HG02885 (cell line): ENCODE measurements around the gene PPP4C.
"Not testable (repeated sequence)": the region's sequence is repeated elsewhere in the genome, so short reads cannot be mapped to it uniquely, and the experiment has no call there.

Experiments used
- ATAC-seq: cut with Tn5 transposase; IDR thresholded peaks from one replicate; pipeline ENCODE4 v1.9.1; 2021; ENCODE audit warnings: mild to moderate bottlenecking; ENCODE audit not compliant: unreplicated experiment, poor library complexity

PPP4C gene

DNA sequence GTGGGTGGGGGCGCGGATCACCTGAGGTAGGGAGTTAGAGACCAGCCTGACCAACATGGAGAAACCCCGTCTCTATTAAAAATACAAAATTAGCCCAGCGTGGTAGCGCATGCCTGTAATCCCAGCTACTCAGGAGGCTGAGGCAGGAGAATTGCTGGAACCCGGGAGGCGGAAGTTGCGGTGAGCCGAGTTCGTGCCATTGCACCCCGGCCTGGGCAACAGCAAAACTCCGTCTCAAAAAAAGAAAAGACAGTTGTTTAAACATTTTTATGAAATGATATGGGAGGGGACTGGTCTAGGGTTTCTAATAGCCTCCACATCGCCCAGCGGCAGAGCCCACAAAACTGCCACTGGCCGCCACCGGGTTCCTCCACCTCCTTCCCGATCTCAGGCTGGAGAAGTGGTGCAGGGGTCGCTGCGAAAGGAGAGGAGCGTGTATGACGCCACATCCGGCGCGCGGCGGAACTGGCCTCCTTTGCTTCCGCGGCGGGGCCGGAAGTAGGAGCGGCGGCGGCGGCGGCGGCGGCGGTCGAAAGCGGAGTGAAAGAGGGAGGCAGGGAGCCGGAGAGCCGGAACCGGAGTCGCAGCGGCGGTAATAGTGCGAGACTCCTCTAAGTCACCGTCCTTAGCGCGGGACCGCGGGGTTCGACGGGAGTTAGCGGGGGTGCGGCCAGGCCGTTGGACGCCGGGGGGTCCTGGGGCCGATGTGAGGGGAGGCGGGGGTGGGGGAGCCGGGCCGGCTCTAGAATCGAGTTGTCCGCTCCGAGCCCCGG lies at the start of gene PPP4C:
Gene PPP4C, plus strand, starts transcription at position 492 of the 773 bp plus-strand sequence. CDS start 384 bp downstream, outside the sequence.
- ATAC-seq, result peak; percentile 83

DNA sequence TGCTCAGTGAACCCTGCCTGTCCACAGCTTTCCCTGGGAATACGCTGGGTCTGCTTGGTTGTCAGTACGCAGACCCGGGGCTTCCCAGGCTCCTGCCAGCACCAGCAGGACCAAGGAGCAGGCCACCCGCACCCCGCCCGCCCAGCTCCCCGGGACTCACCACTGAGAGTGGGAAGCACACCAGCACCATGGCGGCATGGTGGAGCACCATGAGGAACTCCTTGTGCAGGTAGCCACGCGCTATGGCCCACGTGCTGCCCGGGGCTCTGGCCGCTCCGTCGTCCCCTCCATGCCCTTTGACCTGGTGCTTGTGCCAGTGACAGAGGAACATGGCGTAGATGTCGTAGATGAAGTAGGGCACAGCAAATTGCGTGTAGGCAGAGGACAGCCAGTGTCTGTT lies 49.3 kb upstream of the PPP4C start:
- no peak for ATAC-seq

- no peak for ATAC-seq
Measured at GRCh38 chr16:30027588-30028437, 48.0 kb upstream of the PPP4C start.

- no peak for ATAC-seq
Measured at GRCh38 chr16:30028438-30029076, 47.2 kb upstream of the PPP4C start.

- ATAC-seq, result no peak
Measured at GRCh38 chr16:30030011-30030685, 45.6 kb upstream of the PPP4C start.

DNA sequence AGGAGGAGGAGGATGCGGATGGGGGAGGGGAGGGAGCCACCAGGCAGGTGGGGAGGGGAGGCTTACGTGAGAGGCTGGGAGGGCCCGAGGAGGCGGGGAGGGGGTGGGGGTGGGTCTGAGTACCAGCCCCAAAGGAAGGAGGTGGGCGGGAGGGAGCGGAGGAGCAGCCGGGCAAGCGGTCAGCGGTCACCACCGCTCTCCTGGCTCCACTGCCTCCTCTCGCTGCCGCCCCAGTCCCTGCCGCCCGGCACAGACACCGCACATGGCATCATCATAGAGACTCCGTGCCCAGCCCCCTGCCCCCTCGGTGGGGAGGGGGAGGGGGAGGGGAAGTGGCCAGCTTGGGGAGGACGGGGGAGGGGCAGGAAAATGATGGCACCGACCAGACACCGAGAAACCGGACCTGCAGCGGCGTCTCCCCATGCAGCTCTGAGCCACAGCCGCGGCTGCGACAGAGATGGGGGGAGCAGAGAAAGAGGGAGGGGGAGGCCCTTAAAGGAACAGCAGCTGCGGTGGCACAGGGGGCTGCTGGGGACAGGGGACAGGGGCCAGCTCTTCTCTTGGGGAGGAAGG lies 44.9 kb upstream of the PPP4C start, which contains the start of gene TLCD3B:
Gene TLCD3B, minus strand, starts transcription at position 431 of the 573 bp plus-strand sequence. CDS start 744 bp downstream, outside the sequence.
- ATAC-seq, result no peak

- no peak for ATAC-seq
Measured at GRCh38 chr16:30031477-30031918, 44.3 kb upstream of the PPP4C start.

GRCh38 chr16:30032083-30032819 lies 43.5 kb upstream of the PPP4C start:
- no peak for ATAC-seq

GRCh38 chr16:30033270-30033669 lies 42.5 kb upstream of the PPP4C start:
- no peak for ATAC-seq

- ATAC-seq, result no peak
Measured at GRCh38 chr16:30040221-30040620, 35.6 kb upstream of the PPP4C start.

DNA sequence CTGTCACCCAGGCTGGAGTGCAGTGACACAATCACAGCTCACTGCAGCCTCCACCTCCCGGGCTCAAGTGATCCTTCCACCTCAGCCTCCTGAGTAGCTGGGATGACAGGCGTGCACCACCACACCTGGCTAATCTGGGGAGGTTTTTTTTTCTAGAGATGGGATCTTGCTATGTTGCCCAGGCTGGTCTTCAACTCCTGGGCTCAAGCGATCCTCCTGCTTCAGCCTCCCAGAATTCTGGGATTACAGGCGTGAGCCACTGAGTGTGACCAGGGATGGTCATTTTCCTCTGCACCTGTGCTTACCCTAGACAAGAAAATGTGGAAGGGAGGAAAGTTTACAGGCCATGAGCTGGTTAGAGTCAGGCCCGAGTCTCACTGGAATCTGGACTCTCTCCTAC lies 35.1 kb upstream of the PPP4C start:
- not testable (repeated sequence) for ATAC-seq

DNA sequence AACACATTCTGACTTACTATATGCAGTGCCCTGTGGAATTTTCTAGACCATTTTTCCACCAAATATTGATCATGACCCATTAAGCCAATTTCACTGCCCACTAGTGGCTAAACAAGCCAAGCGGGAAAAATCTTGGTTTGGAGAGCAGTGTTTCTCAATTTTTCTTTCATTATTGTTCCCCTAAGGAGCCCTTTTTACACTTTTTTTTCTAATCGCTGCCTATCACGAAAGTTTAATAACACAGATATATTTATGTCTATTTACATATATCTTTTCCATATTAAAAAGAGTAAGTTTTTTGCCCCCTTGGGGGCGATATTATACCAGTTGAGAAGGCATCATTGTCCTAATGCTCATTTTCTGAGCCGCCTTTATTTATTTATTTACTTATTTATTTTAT lies 34.0 kb upstream of the PPP4C start:
- no peak for ATAC-seq

DNA sequence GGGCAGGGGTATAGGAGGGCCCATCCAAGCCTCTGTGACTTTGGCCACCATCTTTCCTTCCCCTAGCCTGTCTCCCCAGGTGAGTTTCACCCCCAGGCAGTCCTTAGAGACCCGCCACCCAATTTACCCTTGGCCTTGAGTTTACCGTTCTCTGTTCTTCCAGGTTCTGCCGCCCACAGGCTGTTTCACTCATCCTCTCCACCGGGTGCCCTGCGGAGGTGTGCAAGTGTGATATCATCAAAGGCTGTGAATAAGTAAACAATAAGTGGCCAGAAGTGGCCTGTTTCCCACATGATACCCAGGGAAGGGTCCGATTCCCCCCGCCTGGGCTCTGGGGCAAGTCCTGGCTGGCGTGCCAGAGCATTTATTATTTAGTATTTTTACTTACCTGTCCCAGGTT lies 29.6 kb upstream of the PPP4C start:
- no peak for ATAC-seq

GRCh38 chr16:30046588-30046987 lies 29.2 kb upstream of the PPP4C start:
- no peak for ATAC-seq

DNA sequence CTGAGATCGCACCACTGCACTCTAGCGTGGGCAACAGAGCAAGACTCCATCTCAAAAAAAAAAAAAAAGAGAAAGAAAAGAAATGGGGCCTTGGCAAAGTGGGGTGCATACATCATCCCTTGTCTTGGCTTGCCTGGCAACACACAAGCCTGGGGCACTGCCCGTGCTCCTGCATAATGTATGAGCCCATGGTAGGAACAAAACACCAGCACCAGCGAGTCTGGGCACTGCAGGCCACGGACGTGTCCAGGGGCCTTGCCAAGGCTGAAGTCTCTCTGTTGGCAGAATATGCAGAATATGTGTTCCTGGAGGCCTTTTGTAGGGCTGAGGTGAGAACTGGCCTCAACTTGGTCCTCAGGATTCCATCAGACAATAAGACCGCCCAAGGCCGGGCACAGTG lies 25.9 kb upstream of the PPP4C start:
- no peak for ATAC-seq

- ATAC-seq, result no peak
Measured at GRCh38 chr16:30051518-30051917, 24.3 kb upstream of the PPP4C start.

GRCh38 chr16:30052671-30053372 lies 23.0 kb upstream of the PPP4C start:
- peak; percentile 73 for ATAC-seq

GRCh38 chr16:30053376-30054015 lies 22.3 kb upstream of the PPP4C start:
- ATAC-seq, result peak; percentile 16
